IMR-90 (cell line): ENCODE results near the gene RP2. TPM values are rescaled to one million over a fixed set of nuclear protein-coding genes. Genes with fewer than 3 reads are reported as not detected.

Source experiments
- ATAC-seq: fragments of 200-7000 bp; cut with Tn5 transposase; 2 replicates; pipeline ENCODE4 v1.9.1; 2020; ENCODE audit warnings: low read depth, mild to moderate bottlenecking, moderate library complexity
- BruUV-seq: library from RNA; stranded (reverse); fragments of 400-500 nt; replicated peaks from 2 replicates; lab custom pipeline; 2021; lab: Mats Ljungman, UMichigan
- CTCF ChIA-PET: fragments of 300-600 bp; formaldehyde crosslinking; extraction: SDS; loops from one replicate; lab custom pipeline; 2021; ENCODE audit warnings: antibody characterized with exemption; lab: Yijun Ruan, JAX
- POLR2A ChIA-PET: fragments of 300-600 bp; sonication (Branson Sonifier 250); formaldehyde crosslinking; loops from one replicate; lab custom pipeline; 2022; ENCODE audit warnings: antibody characterized with exemption; ENCODE audit not compliant: unreplicated experiment; lab: Charles Lee
- DNase-seq: peaks from one replicate; pipeline ENCODE4 v3.0.0; 2013
- H2AFZ ChIP-seq: replicated peaks from 2 replicates; pipeline ENCODE3; 2013; ENCODE audit warnings: low read length, mild to moderate bottlenecking; ENCODE audit not compliant: poor library complexity
- H2AK5ac ChIP-seq: 2 replicates; pipeline ENCODE4 v1.6.1; 2013; ENCODE audit warnings: low read depth, low read length, inconsistent platforms
- H2AK9ac ChIP-seq: replicated peaks from 2 replicates; pipeline ENCODE3; 2013; ENCODE audit warnings: mild to moderate bottlenecking, low read depth, low read length, moderate library complexity; ENCODE audit not compliant: poor library complexity
- H2BK120ac ChIP-seq: 2 replicates; pipeline ENCODE4 v1.6.1; 2013; ENCODE audit warnings: low read depth, low read length, inconsistent platforms
- H2BK15ac ChIP-seq: 3 replicates; pipeline ENCODE4 v1.6.1; 2013; ENCODE audit warnings: low read depth, low read length, inconsistent platforms
- H2BK20ac ChIP-seq: 2 replicates; pipeline ENCODE4 v1.6.1; 2013; ENCODE audit warnings: low read depth, mild to moderate bottlenecking, inconsistent platforms, low read length, moderate library complexity
- H2BK5ac ChIP-seq: 2 replicates; pipeline ENCODE4 v1.6.1; 2013; ENCODE audit warnings: mild to moderate bottlenecking, low read depth, low read length, inconsistent platforms; ENCODE audit not compliant: poor library complexity, severe bottlenecking
- H3K14ac ChIP-seq: replicated peaks from 2 replicates; pipeline ENCODE4 v1.6.1; 2013; ENCODE audit warnings: low read depth, low read length, inconsistent platforms
- H3K18ac ChIP-seq: 2 replicates; pipeline ENCODE4 v1.6.1; 2013; ENCODE audit warnings: low read depth, low read length, control low read depth
- H3K23ac ChIP-seq: 2 replicates; pipeline ENCODE4 v1.6.1; 2013; ENCODE audit warnings: low read depth, low read length, inconsistent platforms
- H3K27ac ChIP-seq: 2 replicates; pipeline ENCODE4 v1.5.1; 2013; ENCODE audit warnings: mild to moderate bottlenecking, control low read depth, low read length; ENCODE audit not compliant: insufficient read depth
- H3K27me3 ChIP-seq: 2 replicates; pipeline ENCODE4 v1.6.1; 2013; ENCODE audit warnings: low read length; ENCODE audit not compliant: control insufficient read depth, insufficient read depth
- H3K36me3 ChIP-seq: 2 replicates; pipeline ENCODE4 v1.6.1; 2013; ENCODE audit warnings: low read length, mixed read lengths; ENCODE audit not compliant: control insufficient read depth, insufficient read depth
- H3K4ac ChIP-seq: 2 replicates; pipeline ENCODE4 v1.6.1; 2013; ENCODE audit warnings: low read depth, low read length, inconsistent platforms
- H3K4me1 ChIP-seq: 2 replicates; pipeline ENCODE4 v1.6.1; 2013; ENCODE audit warnings: low read length, mixed read lengths; ENCODE audit not compliant: control insufficient read depth, insufficient read depth
- H3K4me2 ChIP-seq: 2 replicates; pipeline ENCODE4 v1.6.1; 2013; ENCODE audit warnings: low read depth, mild to moderate bottlenecking, control low read depth, low read length, moderate library complexity
- H3K4me3 ChIP-seq: 2 replicates; pipeline ENCODE4 v1.5.1; 2013; ENCODE audit warnings: low read depth, mild to moderate bottlenecking, control low read depth, low read length, moderate library complexity; ENCODE audit not compliant: insufficient read depth
- H3K56ac ChIP-seq: 2 replicates; pipeline ENCODE4 v1.6.1; 2013; ENCODE audit warnings: low read length, inconsistent platforms; ENCODE audit not compliant: insufficient read depth; ENCODE audit errors: extremely low read depth
- H3K79me1 ChIP-seq, 2 experiments: 2 replicates each; pipeline ENCODE4 v1.6.1; 2013; ENCODE audit warnings: low read length in 2 of 2, inconsistent platforms in 1 of 2, low read depth in 1 of 2
- H3K9ac ChIP-seq: 2 replicates; pipeline ENCODE4 v1.6.1; 2013; ENCODE audit warnings: low read depth, low read length, control low read depth
- H3K9me1 ChIP-seq: 2 replicates; pipeline ENCODE4 v1.6.1; 2013; ENCODE audit warnings: low read length, inconsistent platforms; ENCODE audit not compliant: insufficient read depth
- H3K9me3 ChIP-seq: 2 replicates; pipeline ENCODE4 v1.6.1; 2013; ENCODE audit warnings: low read length; ENCODE audit not compliant: control insufficient read depth, insufficient read depth
- H4K20me1 ChIP-seq: 2 replicates; pipeline ENCODE4 v1.6.1; 2013; ENCODE audit warnings: low read length, inconsistent platforms; ENCODE audit not compliant: insufficient read depth
- H4K5ac ChIP-seq: 2 replicates; pipeline ENCODE4 v1.6.1; 2013; ENCODE audit warnings: mild to moderate bottlenecking, low read depth, low read length, control low read depth
- H4K8ac ChIP-seq, 2 experiments: 2 replicates each; pipeline ENCODE4 v1.6.1; 2013; ENCODE audit warnings: low read depth in 2 of 2, low read length in 2 of 2, control low read depth in 1 of 2, inconsistent platforms in 1 of 2
- H4K91ac ChIP-seq: 2 replicates; pipeline ENCODE4 v1.6.1; 2013; ENCODE audit warnings: low read depth, low read length, inconsistent platforms; ENCODE audit not compliant: insufficient read depth
- BHLHE40 ChIP-seq: fragments of 150-350 bp; IDR thresholded peaks from 2 replicates; pipeline ENCODE4 v1.6.1; 2016; ENCODE audit warnings: mild to moderate bottlenecking, low read depth, low read length
- CEBPB ChIP-seq: IDR thresholded peaks from 2 replicates; pipeline ENCODE4 v1.6.1; 2012; ENCODE audit warnings: low read depth, low read length, improper control_type of control experiment
- CHD1 ChIP-seq: IDR thresholded peaks from 2 replicates; pipeline ENCODE4 v1.6.1; 2012; ENCODE audit warnings: low read depth, low read length, improper control_type of control experiment
- MAFK ChIP-seq: IDR thresholded peaks from 2 replicates; pipeline ENCODE4 v1.6.1; 2012; ENCODE audit warnings: low read depth, low read length, improper control_type of control experiment
- MAZ ChIP-seq: IDR thresholded peaks from 2 replicates; pipeline ENCODE4 v1.6.1; 2012; ENCODE audit warnings: low read depth, mild to moderate bottlenecking, low read length, improper control_type of control experiment, moderate library complexity, borderline replicate concordance
- MXI1 ChIP-seq: IDR thresholded peaks from 2 replicates; pipeline ENCODE4 v1.6.1; 2012; ENCODE audit warnings: low read depth, mild to moderate bottlenecking, low read length, moderate library complexity, borderline replicate concordance
- NFE2L2 ChIP-seq: fragments of 150-350 bp; IDR thresholded peaks from 2 replicates; pipeline ENCODE4 v1.6.1; 2016; ENCODE audit warnings: low read depth, mild to moderate bottlenecking, low read length
- POLR2A ChIP-seq: IDR thresholded peaks from 2 replicates; pipeline ENCODE4 v1.6.1; 2012; ENCODE audit warnings: mild to moderate bottlenecking, low read depth, low read length
- RAD21 ChIP-seq: IDR thresholded peaks from 2 replicates; pipeline ENCODE4 v1.6.1; 2012; ENCODE audit warnings: low read length, improper control_type of control experiment
- RCOR1 ChIP-seq: IDR thresholded peaks from 2 replicates; pipeline ENCODE4 v1.6.1; 2012; ENCODE audit warnings: mild to moderate bottlenecking, low read length, improper control_type of control experiment; ENCODE audit not compliant: insufficient replicate concordance
- RFX5 ChIP-seq: IDR thresholded peaks from 2 replicates; pipeline ENCODE4 v1.8.0; 2012; ENCODE audit warnings: low read depth, mild to moderate bottlenecking, low read length, moderate library complexity
- SMC3 ChIP-seq: fragments of 150-350 bp; IDR thresholded peaks from 2 replicates; pipeline ENCODE4 v1.6.1; 2016; ENCODE audit warnings: low read depth, mild to moderate bottlenecking, antibody characterized with exemption, low read length, moderate library complexity
- WGBS, 2 experiments: methylation state at CpG; one replicate each; pipeline versions ENCODE4 v1.1.5 to v1.1.7; 2013; ENCODE audit warnings: missing lambda C conversion rate in 2 of 2; ENCODE audit not compliant: insufficient read length in 1 of 2; ENCODE audit errors: extremely low coverage in 2 of 2; 5-methylcytosine and 5-hydroxymethylcytosine counted together
- dilution Hi-C: fragments of 300-500 bp; cut with HindIII; formaldehyde crosslinking; loops from one replicate; pipeline ENCODE4 v1.14.3; 2018; ENCODE audit warnings: low sequenced_read_pairs; ENCODE audit not compliant: unreplicated experiment
- in situ Hi-C: fragments of 300-500 bp; cut with MboI; formaldehyde crosslinking; loops from 3 replicates; pipeline ENCODE4 v1.14.3; 2019; ENCODE audit warnings: low sequenced_read_pairs, inconsistent platforms, mixed read lengths
- intact Hi-C: fragments of 100-400 bp; cut with micrococcal nuclease; formaldehyde crosslinking; loops from 2 replicates; pipeline ENCODE4 v1.10.0; 2022
- polyA plus RNA-seq, 3 experiments: library from polyadenylated mRNA; depleted of rRNA; stranded (reverse); fragments of >200 nt; gene quantifications; 2 replicates each; pipeline ENCODE4 v1.2.3, GENCODE V29; 2012; ENCODE audit warnings: low replicate concordance in 1 of 3
- total RNA-seq: library from RNA; depleted of rRNA; stranded (reverse); fragments of >200 nt; gene quantifications from 2 replicates; pipeline ENCODE4 v1.2.3, GENCODE V29; 2012
- TF ChIP-seq, protein P1 (sequence below): conservative IDR thresholded peaks from 2 replicates; pipeline ENCODE4 v1.5.1; 2012; ENCODE audit warnings: mild to moderate bottlenecking, low read depth, low read length, improper control_type of control experiment

Gene RP2
- total and polyA plus RNA-seq, 2 of the 4 experiments (the other 2 are of a cell fraction), result 6.8 to 17.0 TPM

DNA sequence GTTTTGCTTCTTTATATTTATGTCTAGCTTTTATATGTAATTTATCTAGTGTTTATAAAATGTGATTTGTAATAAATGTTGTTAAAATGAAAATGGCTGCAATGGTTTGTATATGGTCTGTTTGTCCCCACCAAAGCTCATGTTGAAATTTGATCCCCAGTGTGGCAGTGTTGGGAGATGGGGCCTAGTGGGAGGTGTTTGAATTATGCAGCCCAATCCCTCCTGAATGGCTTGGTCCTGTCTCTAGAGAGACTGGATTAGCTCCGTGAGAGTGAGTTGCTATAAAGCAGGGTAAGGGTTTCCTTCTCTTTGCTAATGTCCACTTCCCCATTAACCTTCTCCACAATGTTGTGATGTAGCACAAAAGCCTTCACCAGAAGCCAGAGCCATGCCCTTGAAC lies 45.4 kb downstream of the RP2 start:
- TF ChIP-seq CHD1 (no peak), BHLHE40 (no peak), CEBPB (no peak), MAZ (no peak), NFE2L2 (no peak), MAFK (no peak), MXI1 (no peak), RFX5 (no peak), SMC3 (no peak), RAD21 (no peak), POLR2A (no peak), RCOR1 (no peak)
- TF ChIP-seq, protein P1, sequence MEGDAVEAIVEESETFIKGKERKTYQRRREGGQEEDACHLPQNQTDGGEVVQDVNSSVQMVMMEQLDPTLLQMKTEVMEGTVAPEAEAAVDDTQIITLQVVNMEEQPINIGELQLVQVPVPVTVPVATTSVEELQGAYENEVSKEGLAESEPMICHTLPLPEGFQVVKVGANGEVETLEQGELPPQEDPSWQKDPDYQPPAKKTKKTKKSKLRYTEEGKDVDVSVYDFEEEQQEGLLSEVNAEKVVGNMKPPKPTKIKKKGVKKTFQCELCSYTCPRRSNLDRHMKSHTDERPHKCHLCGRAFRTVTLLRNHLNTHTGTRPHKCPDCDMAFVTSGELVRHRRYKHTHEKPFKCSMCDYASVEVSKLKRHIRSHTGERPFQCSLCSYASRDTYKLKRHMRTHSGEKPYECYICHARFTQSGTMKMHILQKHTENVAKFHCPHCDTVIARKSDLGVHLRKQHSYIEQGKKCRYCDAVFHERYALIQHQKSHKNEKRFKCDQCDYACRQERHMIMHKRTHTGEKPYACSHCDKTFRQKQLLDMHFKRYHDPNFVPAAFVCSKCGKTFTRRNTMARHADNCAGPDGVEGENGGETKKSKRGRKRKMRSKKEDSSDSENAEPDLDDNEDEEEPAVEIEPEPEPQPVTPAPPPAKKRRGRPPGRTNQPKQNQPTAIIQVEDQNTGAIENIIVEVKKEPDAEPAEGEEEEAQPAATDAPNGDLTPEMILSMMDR, result no peak
- Histone ChIP-seq H3K14ac (no peak overlapping the region), H3K9me1 (no peaks in the 10 kb centered on the region), H3K4ac (no peak overlapping the region), H2AFZ (no peak overlapping the region), H2BK15ac (no peak overlapping the region), H4K20me1 (no peaks in the 10 kb centered on the region), H3K9me3 (no peaks in the 10 kb centered on the region), H3K4me1 (no peaks in the 10 kb centered on the region), H4K5ac (no peak overlapping the region), H3K56ac (no peak overlapping the region), H2BK5ac (no peak overlapping the region), H3K18ac (no peak overlapping the region), H2BK120ac (no peak overlapping the region), H4K8ac (no peak overlapping the region), H3K27ac (no peak overlapping the region), H3K9ac (no peak overlapping the region), H3K4me2 (no peak overlapping the region), H3K27me3 (0 out of 2 replicates have a peak, but pooled peaks cover 2% of the 10 kb centered on the region), H4K91ac (no peak overlapping the region), H3K4me3 (no peak overlapping the region), H2AK5ac (no peak overlapping the region), H3K23ac (no peak overlapping the region), H2AK9ac (no peak overlapping the region), H3K36me3 (peaks cover 2% of the 10 kb centered on the region; the same call in 1 of the 2 replicates), H2BK20ac (no peak overlapping the region), H3K79me1 (0 out of 4 replicates have a peak, but pooled peaks cover 0 to 3% of the 10 kb centered on the region in 2 experiments)
- dilution Hi-C loops, result no loop called here
- no peak for DNase-seq
- no peak for ATAC-seq
- in situ Hi-C loops, result no loop called here
- CTCF ChIA-PET, result interaction anchor here (0.9 to 1.5 kb wide), 2 partner anchors 9 to 22 kb away, joined by 3 to 4 read pairs; no protein-coding TSS in a partner anchor
- WGBS, 2 experiments, result no CpG with 5 or more reads among the region's 1 CpG
- intact Hi-C loops, result no loop called here
- BruUV-seq, result no TSS peak
- POLR2A ChIA-PET, result no interaction called here
